T47D (cell line): ENCODE data around the gene GLT8D2.

Experiments
- DNase-seq, 2 experiments: peaks; one replicate each; pipeline versions ENCODE4 v3.0.0 to v3.0.0-alpha.2; 2011 to 2012; ENCODE audit warnings: low read depth in 1 of 2, low spot score in 1 of 2
- JUND ChIP-seq: IDR thresholded peaks from 2 replicates; pipeline ENCODE4 v1.6.1; 2012; ENCODE audit warnings: low read depth
- in situ Hi-C: cut with HindIII; loops from 2 replicates; pipeline ENCODE4 v1.10.0; 2016; ENCODE audit warnings: low sequenced_read_pairs, low pct_unique_long_range_greater_than_20kb

Gene GLT8D2, protein sequence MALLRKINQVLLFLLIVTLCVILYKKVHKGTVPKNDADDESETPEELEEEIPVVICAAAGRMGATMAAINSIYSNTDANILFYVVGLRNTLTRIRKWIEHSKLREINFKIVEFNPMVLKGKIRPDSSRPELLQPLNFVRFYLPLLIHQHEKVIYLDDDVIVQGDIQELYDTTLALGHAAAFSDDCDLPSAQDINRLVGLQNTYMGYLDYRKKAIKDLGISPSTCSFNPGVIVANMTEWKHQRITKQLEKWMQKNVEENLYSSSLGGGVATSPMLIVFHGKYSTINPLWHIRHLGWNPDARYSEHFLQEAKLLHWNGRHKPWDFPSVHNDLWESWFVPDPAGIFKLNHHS

GRCh38 chr12:104049903-104050356, at the start of gene GLT8D2:
TSS of gene GLT8D2 (minus strand) at chr12:104050187. CDS start at chr12:104019648, 30,539 bp downstream.
- in situ Hi-C loops, result no loop called here
- no peak for TF ChIP-seq JUND
- peak; percentile 35 to 60 for DNase-seq

DNA sequence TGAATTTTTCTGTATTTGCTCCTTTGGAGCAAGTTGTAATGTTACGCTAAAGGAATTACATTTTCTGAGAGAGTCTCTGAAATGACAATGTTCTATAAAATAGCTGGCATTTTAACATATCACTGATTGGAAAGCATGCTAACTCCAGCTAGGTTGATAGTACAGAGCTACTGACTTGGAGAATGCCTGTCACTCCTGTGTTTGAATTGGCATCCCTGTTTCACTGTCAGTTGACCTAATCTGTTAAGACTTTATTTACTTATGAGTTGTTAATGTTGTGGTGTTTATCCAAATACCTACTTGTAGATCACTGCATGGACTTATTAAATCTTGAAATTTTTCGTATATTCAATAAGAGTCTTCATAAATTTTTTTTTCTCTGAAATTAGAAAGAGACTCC, 48.0 kb upstream of the GLT8D2 start:
- in situ Hi-C loops, result no loop called here
- DNase-seq, result no peak
- TF ChIP-seq JUND, result no peak

DNA sequence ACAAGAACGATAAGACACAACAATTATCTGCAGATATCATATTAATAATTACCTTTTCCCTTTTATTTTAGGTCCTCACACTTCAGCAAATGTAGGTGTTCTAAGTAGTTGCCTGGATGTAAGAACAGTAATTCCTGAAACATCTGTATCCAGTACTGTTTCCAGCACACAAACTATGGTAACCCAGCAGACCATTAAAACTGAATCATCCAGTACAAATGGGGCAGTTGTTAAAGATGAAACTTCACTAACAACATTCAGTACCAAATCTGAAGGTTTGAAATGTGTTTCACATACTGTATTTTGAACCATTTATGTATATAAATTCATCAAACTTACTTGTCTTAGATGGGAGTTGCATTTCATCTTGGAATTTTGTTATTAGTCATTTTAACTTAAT, 45.3 kb upstream of the GLT8D2 start:
- in situ Hi-C loops, result no loop called here
- no peak for TF ChIP-seq JUND
- DNase-seq, result no peak

DNA sequence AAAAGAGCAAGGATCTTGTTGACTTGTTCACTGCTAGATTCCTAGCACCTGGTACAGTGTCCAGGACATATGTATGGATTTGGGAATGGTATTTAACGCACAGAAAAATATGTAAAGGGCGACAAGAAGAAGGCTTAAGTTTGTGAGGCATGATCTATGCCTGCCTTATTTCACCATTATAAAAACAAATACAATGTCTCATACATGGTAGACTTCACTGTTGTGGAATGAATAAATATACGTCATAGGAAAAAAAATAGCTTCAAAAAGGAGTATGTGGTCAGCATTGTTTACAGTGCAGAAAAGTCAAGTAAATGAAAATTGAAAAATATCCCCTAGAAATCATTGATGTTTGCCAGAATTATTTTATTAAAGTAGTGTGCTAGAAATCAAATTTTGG, 44.3 kb upstream of the GLT8D2 start:
- in situ Hi-C loops, result no loop called here
- no peak for TF ChIP-seq JUND
- DNase-seq, result no peak

DNA sequence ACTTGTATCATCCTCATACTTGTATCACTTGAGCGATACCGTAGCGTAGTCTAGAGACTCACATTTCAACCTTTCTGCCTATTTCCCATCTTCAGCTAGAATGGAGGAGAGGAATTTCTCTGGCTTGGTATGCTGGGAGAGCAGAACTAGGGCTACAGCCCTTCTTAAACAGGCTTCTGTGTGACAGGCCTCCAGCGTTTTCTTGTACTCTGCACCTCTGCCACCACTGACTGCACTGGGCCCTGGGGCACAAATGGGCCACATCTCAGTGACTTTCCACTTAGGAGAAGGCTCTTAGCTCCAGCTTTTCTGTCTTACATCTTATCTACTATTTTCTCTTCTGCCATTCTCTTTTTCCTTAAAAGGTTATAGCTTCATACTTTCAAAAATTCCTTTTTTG, 41.1 kb upstream of the GLT8D2 start:
- no peak for DNase-seq
- no peak for TF ChIP-seq JUND
- in situ Hi-C loops, result no loop called here

DNA sequence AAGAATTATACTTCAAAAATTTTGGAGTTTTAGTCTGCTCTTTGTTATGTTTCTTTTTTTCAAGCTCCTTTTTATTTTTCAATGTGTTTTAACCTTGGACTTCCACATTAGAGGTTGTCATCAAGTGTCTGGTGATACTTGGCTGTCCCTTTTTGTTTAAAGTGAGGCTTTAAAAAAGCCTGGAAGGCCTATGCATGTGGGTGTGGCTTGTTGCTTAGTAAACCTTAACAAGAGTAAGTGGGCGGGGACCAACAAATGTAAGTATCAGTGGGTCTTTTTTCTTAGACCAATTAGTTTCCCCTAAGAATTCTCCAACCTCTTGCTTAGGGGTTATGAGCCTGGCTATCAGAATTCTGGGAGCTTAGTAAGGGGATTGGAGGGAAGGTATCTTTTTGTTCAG, 40.7 kb upstream of the GLT8D2 start:
- in situ Hi-C loops, result no loop called here
- DNase-seq, result peak in 1 of 2 experiments; percentile 20
- no peak for TF ChIP-seq JUND

DNA sequence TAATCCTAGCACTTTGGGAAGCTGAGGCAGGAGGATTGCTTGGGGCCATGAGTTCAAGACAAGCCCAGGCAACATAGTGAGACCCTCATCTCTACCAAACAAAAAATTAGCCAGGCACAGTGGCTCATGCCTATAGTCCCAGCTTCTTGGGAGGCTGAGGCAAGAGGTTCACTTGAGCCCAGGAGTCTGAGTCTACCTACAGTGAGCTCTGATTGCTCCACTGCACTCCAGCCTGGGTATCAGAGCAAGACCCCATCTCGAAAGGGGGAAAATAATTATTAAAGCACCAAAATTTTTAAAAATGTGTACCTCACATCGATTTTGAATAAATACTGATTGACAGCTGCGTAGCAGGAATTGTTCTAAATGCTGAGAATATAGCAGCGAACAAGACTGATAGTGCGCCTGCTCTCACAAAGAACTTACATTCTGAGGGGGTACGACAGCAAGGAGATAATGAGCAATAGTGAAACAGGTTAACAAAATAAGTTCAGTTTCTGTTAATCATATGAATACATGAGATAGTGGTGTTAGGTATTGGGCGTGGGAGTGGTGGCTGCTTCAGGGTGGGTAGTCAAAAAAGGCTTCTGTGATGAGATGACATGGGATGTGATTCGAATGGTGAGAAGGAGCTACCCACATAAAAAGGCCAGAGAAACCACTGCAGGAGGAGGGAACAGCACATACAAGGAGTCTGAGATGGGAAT, 33.9 kb upstream of the GLT8D2 start:
- no peak for TF ChIP-seq JUND
- no peak for DNase-seq
- in situ Hi-C loops, result no loop called here

DNA sequence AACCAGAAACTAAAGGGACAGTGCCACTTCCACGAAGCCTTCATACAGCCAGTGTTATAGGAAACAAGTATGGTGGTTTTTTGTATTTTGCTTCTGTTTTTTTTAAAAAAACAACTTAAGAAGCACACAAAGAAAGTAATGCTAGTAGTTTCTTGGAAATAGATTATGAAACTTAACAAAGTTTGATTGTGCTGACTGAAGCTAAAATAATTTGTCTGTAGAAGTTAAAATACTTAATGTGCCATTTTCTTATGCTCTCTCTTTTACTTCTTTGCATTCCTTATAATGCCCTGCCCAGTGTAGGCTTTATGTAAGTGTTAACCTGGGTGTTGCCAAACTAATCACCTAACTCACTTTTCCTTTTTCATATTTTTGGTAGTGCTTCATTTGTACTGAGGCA, 30.8 kb upstream of the GLT8D2 start:
- no peak for DNase-seq
- in situ Hi-C loops, result no loop called here
- no peak for TF ChIP-seq JUND

- TF ChIP-seq JUND, result no peak
- DNase-seq, result no peak
Measured at GRCh38 chr12:104079024-104079423, 29.0 kb upstream of the GLT8D2 start.

GRCh38 chr12:104073699-104074098, 23.7 kb upstream of the GLT8D2 start:
- no peak for TF ChIP-seq JUND
- in situ Hi-C loops, result no loop called here

More at GRCh38 chr12:104079024-104079423, 29.0 kb upstream of the GLT8D2 start:
- in situ Hi-C loops, result no loop called here

DNA sequence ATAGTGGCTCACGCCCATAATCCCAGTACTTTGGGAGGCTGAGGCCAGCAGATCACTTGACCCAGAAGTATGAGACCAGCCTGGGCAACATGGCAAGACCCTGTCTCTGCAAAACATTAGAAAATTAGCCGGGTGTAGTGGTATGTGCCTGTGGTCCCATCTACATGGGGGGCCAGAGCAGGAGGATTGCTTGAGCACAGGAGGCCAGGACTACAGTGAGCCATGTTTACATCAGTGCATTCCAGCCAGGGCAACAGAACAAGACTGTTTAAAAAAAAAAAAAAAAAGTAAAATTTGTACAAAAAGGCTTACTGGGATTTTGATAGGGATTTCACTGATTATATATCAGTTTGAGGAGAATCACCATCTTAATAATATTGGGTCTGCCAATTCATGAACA, 22.1 kb upstream of the GLT8D2 start:
- in situ Hi-C loops, result no loop called here
- no peak for DNase-seq
- TF ChIP-seq JUND, result no peak

More at GRCh38 chr12:104073699-104074098, 23.7 kb upstream of the GLT8D2 start:
- DNase-seq, result no peak

DNA sequence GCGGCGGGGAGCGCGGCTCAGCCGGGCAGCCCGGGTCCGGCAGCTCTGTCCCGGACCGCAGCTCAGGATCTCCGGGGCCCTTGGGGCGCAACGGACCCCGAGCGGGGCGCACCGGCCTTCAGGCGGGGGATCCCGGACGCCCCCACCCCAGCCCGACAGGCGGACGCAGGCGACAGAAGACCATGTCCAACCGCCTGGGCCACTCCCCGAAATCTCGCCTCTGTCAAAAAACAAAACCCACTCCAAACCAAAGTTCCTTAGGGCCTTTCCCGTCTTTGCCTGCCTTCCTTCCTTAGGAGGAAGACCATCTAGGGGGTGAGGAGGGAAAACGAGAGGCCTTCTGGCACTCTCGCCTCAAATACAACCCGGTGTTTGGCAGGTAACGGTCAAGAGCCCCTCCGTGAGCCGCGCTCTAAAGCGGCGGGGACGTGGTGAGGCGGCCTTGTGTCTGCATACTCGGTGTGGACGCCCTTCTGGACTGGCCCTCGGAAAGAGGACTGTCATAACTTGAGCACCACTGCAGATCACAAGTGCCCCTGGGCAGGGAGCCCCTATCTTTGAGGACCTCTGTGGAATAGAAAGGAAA, 14.9 kb upstream of the GLT8D2 start:
- DNase-seq, result peak; percentile 16 to 25
- no peak for TF ChIP-seq JUND
- in situ Hi-C loops, result no loop called here
